Activated naive CD8-positive, alpha-beta T cell treated with anti-CD3 and anti-CD28 coated beads, Interleukin-2, amount 50 U/mL, for 24 hours (primary cell): ENCODE data around the gene PACRG.

ENCODE experiments used
- ATAC-seq: fragments of 150-1000 bp; cut with Tn5 transposase; one replicate; pipeline ENCODE4 v1.10.0; 2021
- DNase-seq: peaks from one replicate; pipeline ENCODE4 v3.0.0; 2021
- H3K27ac Mint-ChIP-seq: one replicate; pipeline ENCODE4 v1.8.0; 2021; ENCODE audit warnings: mild to moderate bottlenecking, mixed read lengths
- H3K27me3 Mint-ChIP-seq: one replicate; pipeline ENCODE4 v1.8.0; 2021; ENCODE audit warnings: mixed read lengths
- H3K36me3 Mint-ChIP-seq: one replicate; pipeline ENCODE4 v1.8.0; 2021; ENCODE audit warnings: low read depth, mixed read lengths
- H3K4me1 Mint-ChIP-seq: one replicate; pipeline ENCODE4 v1.8.0; 2021; ENCODE audit warnings: mixed read lengths
- H3K4me3 Mint-ChIP-seq: one replicate; pipeline ENCODE4 v1.8.0; 2021; ENCODE audit warnings: mild to moderate bottlenecking, moderate library complexity, mixed read lengths
- H3K9me3 Mint-ChIP-seq: one replicate; pipeline ENCODE4 v1.8.0; 2021; ENCODE audit warnings: mixed read lengths

Gene PACRG

DNA sequence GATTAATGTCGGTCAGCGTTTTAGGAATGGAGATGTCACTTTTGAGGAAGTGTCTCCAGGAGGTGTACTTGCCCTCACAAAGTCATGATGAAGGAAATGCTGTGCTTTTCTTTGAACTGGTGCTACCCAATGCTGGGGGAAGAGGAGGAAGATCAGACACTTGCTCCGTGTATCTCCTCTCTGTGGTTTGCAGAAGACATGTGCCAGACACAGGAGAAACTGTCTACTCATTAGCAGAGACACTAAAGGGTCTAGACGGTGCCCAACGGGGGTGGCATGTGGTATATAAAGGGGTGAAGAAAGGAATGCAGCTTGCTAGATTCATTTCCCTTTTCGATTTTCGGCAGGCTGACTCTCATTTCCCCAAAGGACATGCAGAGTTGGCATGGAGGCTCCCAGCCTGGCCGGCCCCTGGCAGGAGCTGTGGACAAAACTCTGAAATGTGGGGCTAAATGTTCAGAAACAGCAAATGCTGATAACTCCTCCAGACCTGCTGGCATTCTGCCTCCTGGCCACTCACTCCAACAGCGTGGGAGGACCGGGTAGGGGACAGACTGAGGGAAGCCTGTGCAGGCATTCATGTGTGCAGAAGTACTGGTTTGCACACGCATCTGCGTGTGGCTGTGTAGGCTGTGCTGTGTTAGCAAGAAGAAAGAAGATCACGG, 627.1 kb downstream of the PACRG start:
- ATAC-seq (no peak), DNase-seq (no peak)
- H3K4me1 Mint-ChIP-seq = peaks cover 2% of the 10 kb centered on the region
- H3K27me3 Mint-ChIP-seq = no peaks in the 10 kb centered on the region
- H3K4me3 Mint-ChIP-seq = no peak overlapping the region
- H3K36me3 Mint-ChIP-seq = no peaks in the 10 kb centered on the region
- no peaks in the 10 kb centered on the region for H3K9me3 Mint-ChIP-seq
- H3K27ac Mint-ChIP-seq = no peak overlapping the region

DNA sequence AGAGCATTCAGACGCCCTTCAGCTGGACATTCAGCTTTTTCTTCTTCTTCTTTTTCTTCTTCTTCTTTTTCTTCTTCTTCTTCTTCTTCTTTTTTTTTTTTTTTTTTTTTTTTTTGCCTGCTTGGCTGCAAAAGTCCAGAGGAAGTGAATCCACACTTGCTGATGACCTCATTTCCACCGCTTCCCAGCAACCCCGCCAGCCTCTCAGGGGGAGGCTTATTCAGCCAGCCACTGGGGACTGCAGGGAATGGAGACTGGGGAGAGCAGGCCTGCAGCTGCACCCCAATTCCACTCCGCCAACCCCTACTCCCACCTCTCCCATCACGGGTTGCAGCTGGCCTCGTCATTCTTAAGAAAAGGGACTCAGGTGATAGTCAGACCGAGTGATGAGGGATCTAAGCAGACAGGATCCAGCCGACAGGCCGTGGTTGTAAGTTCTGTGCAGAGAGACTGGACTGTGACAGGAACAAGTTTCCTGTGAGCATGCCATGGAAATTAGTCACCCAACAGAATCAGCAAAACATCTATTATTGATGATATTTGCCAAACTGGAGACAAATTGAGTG, 627.7 kb downstream of the PACRG start:
- peaks cover 2% of the 10 kb centered on the region for H3K4me1 Mint-ChIP-seq
- H3K36me3 Mint-ChIP-seq = no peaks in the 10 kb centered on the region
- no peak for ATAC-seq

DNA sequence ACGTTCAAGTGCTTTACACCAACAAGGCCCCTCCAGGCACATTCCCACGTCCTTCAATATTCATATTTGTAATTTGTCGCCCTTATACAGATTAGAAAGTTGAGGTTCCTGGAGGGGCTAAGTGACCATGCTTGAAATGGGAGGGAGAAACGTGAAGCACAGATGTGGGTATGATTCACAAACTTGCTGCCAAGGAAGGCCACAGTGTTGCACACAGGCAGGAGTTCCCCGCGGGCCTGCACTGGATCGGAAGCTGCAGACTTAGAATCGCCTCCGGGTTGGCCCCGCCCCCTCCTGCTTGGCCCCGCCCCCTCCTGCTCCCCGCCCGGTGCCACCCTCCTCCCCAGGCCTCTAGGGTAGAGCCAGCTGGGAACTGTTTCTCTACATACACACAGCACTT, 628.5 kb downstream of the PACRG start:
- ATAC-seq = no peak
- DNase-seq = no peak

More for the DNA sequence above, 627.7 kb downstream of the PACRG start:
- no peak for DNase-seq
- Mint-ChIP-seq H3K27me3 (no peaks in the 10 kb centered on the region), H3K4me3 (no peak overlapping the region), H3K27ac (no peak overlapping the region), H3K9me3 (no peaks in the 10 kb centered on the region)

DNA sequence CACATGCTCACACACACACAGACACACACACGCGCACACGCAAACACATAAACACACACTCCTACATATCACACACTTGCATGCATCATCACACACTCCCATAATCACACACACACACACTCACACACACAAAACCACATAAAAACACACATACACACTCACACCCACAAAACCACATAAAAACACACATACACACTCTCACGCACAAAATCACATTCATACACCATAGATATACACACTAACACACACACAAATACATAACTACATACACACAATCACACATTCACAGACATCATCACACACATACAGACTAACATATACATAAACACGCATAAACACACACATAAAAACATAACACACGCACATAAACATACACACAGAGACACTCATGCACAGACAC, 629.0 kb downstream of the PACRG start:
- H3K9me3 Mint-ChIP-seq = no peaks in the 10 kb centered on the region
- ATAC-seq (no peak), DNase-seq (no peak)
- H3K4me3 Mint-ChIP-seq = no peak overlapping the region
- no peak overlapping the region for H3K27ac Mint-ChIP-seq
- peaks cover 5% of the 10 kb centered on the region for H3K27me3 Mint-ChIP-seq
- H3K4me1 Mint-ChIP-seq = peaks cover 2% of the 10 kb centered on the region
- H3K36me3 Mint-ChIP-seq = no peaks in the 10 kb centered on the region

More for the DNA sequence above, 628.5 kb downstream of the PACRG start:
- Mint-ChIP-seq H3K4me1 (peaks cover 2% of the 10 kb centered on the region), H3K4me3 (no peak overlapping the region), H3K27me3 (peaks cover 5% of the 10 kb centered on the region), H3K36me3 (no peaks in the 10 kb centered on the region), H3K27ac (no peak overlapping the region), H3K9me3 (no peaks in the 10 kb centered on the region)

DNA sequence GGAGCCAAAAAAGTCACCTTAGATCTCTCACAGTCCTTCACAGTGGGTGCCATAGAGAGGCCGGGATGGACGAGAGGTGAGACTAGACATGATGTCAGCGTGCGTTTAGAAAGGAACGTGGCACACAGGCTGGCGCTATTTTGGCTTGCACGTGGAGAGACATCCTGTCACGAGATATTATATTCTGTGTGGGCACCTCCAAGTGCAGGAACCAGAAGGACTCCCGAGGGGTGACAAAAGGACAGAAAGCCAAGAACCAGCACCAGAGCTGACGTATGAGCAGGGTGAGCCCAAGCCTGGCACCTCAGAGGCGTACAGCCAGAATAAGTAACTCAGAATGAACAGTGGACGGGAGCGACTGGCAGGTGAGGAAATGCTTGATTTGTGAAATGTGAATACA, 636.9 kb downstream of the PACRG start:
- Mint-ChIP-seq H3K36me3 (no peaks in the 10 kb centered on the region), H3K9me3 (no peaks in the 10 kb centered on the region), H3K27me3 (peaks cover 15% of the 10 kb centered on the region), H3K4me3 (no peak overlapping the region), H3K27ac (no peak overlapping the region), H3K4me1 (no peaks in the 10 kb centered on the region)
- DNase-seq (no peak), ATAC-seq (no peak)
